HPDE6-E6E7 (cell line): Measurements from ENCODE around the gene GCSAML.

Source experiments
- DNase-seq: peaks from one replicate; pipeline ENCODE4 v3.0.0; 2011; ENCODE audit warnings: missing footprints; ENCODE audit errors: extremely low spot score

The GCSAML gene

DNA sequence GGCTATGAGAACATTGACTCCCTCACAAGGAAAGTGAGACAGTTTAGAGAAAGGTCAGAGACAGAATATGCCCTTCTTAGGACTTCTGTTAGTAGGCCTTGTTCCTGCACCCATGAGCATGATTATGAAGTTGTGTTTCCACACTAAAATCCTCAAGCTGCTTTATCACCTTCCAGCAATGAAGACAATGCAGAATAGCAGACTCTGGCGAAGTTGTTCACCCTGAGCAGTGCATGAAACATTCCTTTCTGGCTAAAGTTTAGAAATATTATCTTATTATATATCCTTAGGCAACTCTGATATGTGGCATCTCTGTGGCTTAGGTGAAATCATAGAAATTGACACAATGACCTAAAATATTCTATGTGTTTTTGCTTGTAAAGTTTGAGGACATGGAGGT lies 25.3 kb downstream of the GCSAML start:
- no peak for DNase-seq

GRCh38 chr1:247574664-247575063 lies 25.7 kb downstream of the GCSAML start:
- DNase-seq = no peak

DNA sequence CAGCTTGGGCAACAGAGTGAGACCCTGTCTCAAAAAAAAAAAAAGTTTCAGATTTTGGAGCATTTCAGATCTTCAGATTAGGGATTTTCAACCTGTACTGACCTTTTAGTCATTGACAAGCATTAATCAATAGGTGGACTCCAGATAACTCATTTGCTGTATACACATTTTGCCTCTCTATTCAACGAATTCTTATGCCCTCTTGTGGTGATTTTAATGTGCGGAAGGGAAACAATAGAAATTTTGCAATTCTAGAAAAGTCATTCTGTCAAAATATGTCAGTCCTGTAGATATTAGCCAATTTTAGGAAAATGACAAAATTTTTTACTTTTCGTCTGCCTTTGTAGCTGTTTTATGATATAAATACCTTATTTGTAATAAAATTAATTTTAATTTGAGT lies 27.6 kb downstream of the GCSAML start:
- no peak for DNase-seq

- DNase-seq = no peak
These were observed 30.1 kb downstream of the GCSAML start for GRCh38 chr1:247578946-247579460.

DNA sequence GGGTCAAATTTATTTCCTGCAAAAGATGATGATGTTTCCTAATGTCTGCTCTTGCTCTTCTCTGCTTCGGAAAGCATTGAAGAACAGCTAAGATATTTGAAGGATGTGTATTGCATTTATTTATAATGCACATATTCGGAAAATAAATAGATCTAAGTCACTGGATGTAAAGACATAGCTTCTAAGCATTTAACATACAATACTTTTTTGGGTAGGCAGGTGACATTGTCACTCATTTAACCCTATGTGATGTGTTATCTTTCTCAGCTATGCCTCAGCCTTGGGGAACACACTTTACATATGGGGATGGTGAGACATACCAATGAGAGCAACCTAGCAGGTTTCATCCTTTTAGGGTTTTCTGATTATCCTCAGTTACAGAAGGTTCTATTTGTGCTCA lies 39.1 kb downstream of the GCSAML start, which contains the start of gene OR2G2:
TSS of gene OR2G2 (plus strand) at position 301 of the 400 bp plus-strand sequence. CDS start at position 301, 0 bp downstream.
- DNase-seq = no peak

DNA sequence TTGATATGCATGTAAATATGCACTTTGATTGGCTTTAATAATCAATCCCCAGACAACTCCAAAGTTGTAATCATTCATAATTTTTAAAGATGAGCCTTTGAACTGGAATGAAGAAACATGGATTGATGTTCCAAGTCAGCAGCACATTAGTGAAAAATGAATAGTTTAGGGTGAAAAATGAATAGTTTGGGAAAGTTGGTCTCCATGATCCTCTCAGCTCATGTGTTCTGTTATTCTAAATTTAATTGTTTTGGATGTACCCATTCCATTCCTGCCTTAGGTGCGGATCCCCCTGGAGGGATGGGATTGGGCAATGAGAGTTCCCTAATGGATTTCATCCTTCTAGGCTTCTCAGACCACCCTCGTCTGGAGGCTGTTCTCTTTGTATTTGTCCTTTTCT lies 56.4 kb downstream of the GCSAML start, which contains the start of gene OR2G3:
TSS of gene OR2G3 (plus strand) at position 301 of the 400 bp plus-strand sequence. CDS start at position 301, 0 bp downstream.
- no peak for DNase-seq

DNA sequence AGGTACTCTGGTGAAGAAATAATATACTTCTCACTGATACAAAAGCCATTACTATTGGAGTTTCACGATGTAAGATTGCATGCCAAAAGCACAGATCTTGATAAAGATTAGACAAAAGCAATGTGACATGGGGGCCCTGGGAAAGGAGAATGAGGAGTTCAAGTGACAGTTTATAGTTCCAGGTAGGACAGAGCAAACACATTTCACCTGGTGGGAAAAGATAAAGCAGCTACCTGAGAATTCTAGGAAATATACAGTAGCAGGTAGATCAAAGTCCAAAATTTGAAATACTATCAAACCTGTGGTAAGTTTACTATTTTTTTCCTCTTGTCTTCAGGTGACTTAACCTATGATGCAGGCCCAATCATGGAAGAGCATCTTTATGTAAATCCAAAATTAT lies 64.5 kb downstream of the GCSAML start:
- DNase-seq = no peak

DNA sequence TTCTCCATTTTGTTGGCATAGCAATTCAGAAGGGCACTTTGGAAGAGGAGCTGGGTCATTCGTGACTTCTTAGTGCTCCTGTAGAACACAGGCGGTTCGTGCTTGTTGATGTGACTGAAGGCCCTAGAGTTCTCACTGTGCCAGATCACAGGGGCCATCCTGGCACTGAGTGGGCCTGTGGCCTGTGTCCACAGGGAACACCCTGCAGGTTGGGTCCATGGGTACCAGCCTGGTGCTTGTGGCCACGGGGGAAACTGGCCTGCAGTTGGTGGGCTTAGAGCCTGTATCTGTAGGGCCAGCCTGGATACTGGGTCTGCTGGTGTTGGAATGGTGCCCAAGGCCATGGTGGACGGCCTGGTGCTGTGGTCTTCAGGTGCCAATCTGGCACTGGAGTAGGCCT lies 65.7 kb downstream of the GCSAML start:
- DNase-seq = no peak
